Measurements from ENCODE around the gene HSP90B1. TPM values are rescaled to one million over a fixed set of nuclear protein-coding genes. Genes with fewer than 3 reads are reported as not detected.

Gene HSP90B1
- total and polyA plus RNA-seq, 10 of the 15 experiments (the other 5 are each of a cell fraction or from before 2014, with no cell fraction given) = 254 to 968 (median 560) TPM

DNA sequence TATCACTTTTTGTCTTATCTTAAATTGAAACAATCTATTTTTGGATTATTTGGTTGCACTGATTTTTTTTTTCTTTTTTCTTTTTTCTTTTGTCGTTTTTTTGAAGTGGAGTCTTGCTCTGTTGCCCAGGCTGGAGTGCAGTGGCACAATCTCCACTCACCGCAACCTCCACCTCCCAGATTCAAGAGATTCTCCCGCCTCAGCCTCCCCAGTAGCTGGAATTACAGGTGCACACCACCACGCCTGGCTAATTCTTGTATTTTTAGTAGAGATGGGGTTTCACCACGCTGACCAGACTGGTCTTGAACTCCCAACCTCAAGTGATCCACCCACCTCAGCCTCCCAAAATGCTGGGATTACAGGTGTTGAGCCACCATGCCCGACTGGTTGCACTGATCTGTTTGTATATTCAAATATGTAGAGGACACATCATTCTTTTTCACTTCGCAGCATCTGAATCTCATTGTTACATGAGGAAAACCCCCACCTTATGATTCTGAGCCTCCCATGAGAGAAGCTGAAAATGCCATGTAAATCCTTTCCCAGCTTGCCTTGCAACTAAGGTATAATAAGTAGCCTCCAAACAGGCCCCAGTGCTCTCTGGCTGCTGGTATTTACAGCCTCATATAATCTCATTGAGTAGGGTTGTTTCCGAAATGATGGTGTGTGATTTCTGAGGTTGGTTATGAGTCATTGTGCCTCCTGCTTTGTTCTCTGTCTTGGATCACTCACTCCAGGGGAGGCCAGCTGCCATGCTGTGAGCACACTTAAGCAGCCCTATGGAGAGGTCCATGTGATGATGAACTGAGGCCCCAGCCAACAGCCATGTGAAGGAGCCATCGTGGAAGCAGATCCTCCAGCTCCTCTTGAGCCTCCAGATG lies 5.2 kb upstream of the HSP90B1 start (continued):
- TF ChIP-seq EED (IDR thresholded peaks at IDR 0.05; ENCODE audit: low read depth) (no peak; the same call in none of the 2 replicates), BRCA1 (IDR thresholded peaks at IDR 0.05; ENCODE audit: low read depth, low read length) (no peak), SREBF2 (IDR thresholded peaks at IDR 0.05; ENCODE audit: low read length) (no peak), CREB1 (IDR thresholded peaks at IDR 0.05; ENCODE audit: low read depth) (peak; percentile 29; the same call in 1 of the 2 replicates), SMARCA5 (IDR thresholded peaks at IDR 0.05) (peak; percentile 66; the same call in 1 of the 2 replicates), TCF3 (IDR thresholded peaks at IDR 0.05; ENCODE audit: borderline replicate concordance, insufficient read depth, low read depth, low read length) (peak; percentile 90), RUNX3 (IDR thresholded peaks at IDR 0.05; ENCODE audit: low read length) (peak; percentile 83), POLR2AphosphoS5 (IDR thresholded peaks at IDR 0.05; ENCODE audit: low read length) (peak; percentile 98), SMC3 (IDR thresholded peaks at IDR 0.05; ENCODE audit: borderline replicate concordance, low read length) (no peak), HDGF (IDR thresholded peaks at IDR 0.05) (0 out of 2 replicates have a peak, but pooled peaks have one; percentile 49), FOXM1 (IDR thresholded peaks at IDR 0.05; ENCODE audit: low read depth, low read length) (peak; percentile 91), YY1 (IDR thresholded peaks at IDR 0.05; ENCODE audit: low read depth, low read length) (peak; percentile 87), POLR2A (IDR thresholded peaks at IDR 0.05; ENCODE audit: low read depth, low read length) (peak; percentile 92), ZNF24 (IDR thresholded peaks at IDR 0.05) (0 out of 2 replicates have a peak, but pooled peaks have one; percentile 11), JUND (IDR thresholded peaks at IDR 0.05; ENCODE audit: low read depth, low read length) (peak; percentile 88), IRF4 (IDR thresholded peaks at IDR 0.05; ENCODE audit: low read depth, low read length) (peak; percentile 98), NBN (IDR thresholded peaks at IDR 0.05) (peak; percentile 61; the same call in 1 of the 2 replicates), PML (IDR thresholded peaks at IDR 0.05; ENCODE audit: low read length) (peak; percentile 89), TARDBP (IDR thresholded peaks at IDR 0.05; ENCODE audit: borderline replicate concordance) (0 out of 2 replicates have a peak, but pooled peaks have one; percentile 48)
- TF ChIP-seq, protein P1, sequence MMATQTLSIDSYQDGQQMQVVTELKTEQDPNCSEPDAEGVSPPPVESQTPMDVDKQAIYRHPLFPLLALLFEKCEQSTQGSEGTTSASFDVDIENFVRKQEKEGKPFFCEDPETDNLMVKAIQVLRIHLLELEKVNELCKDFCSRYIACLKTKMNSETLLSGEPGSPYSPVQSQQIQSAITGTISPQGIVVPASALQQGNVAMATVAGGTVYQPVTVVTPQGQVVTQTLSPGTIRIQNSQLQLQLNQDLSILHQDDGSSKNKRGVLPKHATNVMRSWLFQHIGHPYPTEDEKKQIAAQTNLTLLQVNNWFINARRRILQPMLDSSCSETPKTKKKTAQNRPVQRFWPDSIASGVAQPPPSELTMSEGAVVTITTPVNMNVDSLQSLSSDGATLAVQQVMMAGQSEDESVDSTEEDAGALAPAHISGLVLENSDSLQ (IDR thresholded peaks at IDR 0.05) = peak; percentile 69
- TF ChIP-seq, protein P2, sequence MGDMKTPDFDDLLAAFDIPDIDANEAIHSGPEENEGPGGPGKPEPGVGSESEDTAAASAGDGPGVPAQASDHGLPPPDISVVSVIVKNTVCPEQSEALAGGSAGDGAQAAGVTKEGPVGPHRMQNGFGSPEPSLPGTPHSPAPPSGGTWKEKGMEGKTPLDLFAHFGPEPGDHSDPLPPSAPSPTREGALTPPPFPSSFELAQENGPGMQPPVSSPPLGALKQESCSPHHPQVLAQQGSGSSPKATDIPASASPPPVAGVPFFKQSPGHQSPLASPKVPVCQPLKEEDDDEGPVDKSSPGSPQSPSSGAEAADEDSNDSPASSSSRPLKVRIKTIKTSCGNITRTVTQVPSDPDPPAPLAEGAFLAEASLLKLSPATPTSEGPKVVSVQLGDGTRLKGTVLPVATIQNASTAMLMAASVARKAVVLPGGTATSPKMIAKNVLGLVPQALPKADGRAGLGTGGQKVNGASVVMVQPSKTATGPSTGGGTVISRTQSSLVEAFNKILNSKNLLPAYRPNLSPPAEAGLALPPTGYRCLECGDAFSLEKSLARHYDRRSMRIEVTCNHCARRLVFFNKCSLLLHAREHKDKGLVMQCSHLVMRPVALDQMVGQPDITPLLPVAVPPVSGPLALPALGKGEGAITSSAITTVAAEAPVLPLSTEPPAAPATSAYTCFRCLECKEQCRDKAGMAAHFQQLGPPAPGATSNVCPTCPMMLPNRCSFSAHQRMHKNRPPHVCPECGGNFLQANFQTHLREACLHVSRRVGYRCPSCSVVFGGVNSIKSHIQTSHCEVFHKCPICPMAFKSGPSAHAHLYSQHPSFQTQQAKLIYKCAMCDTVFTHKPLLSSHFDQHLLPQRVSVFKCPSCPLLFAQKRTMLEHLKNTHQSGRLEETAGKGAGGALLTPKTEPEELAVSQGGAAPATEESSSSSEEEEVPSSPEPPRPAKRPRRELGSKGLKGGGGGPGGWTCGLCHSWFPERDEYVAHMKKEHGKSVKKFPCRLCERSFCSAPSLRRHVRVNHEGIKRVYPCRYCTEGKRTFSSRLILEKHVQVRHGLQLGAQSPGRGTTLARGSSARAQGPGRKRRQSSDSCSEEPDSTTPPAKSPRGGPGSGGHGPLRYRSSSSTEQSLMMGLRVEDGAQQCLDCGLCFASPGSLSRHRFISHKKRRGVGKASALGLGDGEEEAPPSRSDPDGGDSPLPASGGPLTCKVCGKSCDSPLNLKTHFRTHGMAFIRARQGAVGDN (IDR thresholded peaks at IDR 0.05) = peak; percentile 84
- TF ChIP-seq, protein P3, sequence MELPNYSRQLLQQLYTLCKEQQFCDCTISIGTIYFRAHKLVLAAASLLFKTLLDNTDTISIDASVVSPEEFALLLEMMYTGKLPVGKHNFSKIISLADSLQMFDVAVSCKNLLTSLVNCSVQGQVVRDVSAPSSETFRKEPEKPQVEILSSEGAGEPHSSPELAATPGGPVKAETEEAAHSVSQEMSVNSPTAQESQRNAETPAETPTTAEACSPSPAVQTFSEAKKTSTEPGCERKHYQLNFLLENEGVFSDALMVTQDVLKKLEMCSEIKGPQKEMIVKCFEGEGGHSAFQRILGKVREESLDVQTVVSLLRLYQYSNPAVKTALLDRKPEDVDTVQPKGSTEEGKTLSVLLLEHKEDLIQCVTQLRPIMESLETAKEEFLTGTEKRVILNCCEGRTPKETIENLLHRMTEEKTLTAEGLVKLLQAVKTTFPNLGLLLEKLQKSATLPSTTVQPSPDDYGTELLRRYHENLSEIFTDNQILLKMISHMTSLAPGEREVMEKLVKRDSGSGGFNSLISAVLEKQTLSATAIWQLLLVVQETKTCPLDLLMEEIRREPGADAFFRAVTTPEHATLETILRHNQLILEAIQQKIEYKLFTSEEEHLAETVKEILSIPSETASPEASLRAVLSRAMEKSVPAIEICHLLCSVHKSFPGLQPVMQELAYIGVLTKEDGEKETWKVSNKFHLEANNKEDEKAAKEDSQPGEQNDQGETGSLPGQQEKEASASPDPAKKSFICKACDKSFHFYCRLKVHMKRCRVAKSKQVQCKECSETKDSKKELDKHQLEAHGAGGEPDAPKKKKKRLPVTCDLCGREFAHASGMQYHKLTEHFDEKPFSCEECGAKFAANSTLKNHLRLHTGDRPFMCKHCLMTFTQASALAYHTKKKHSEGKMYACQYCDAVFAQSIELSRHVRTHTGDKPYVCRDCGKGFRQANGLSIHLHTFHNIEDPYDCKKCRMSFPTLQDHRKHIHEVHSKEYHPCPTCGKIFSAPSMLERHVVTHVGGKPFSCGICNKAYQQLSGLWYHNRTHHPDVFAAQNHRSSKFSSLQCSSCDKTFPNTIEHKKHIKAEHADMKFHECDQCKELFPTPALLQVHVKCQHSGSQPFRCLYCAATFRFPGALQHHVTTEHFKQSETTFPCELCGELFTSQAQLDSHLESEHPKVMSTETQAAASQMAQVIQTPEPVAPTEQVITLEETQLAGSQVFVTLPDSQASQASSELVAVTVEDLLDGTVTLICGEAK (IDR thresholded peaks at IDR 0.05; ENCODE audit: borderline replicate concordance) = no peak
